ENCODE data around the gene IQCC.
A peak's percentile ranks its signal among the peaks of the same experiment; 100 is the strongest.

IQCC gene

GRCh38 chr1:32221980-32222755, 16.7 kb downstream of the IQCC start, which contains the start of the genes EIF3I and TMEM234:
Gene EIF3I, plus strand, starts transcription at chr1:32222407. Its CDS starts 35 bp downstream, at chr1:32222442.
Gene TMEM234, minus strand, starts transcription at chr1:32222353. Its CDS starts 31 bp downstream, at chr1:32222322.
- TF ChIP-seq CTCF (IDR thresholded peaks at IDR 0.05; ENCODE audit: extremely low read depth, insufficient read depth, missing control alignments) = no peak
- in situ Hi-C loops (cut with MboI; ENCODE audit: low pct_unique_long_range_greater_than_20kb, low sequenced_read_pairs, unreplicated experiment) = loop anchor here (25.0 kb wide), 1 partner anchor 190 kb away; no protein-coding TSS in a partner anchor
- DNase-seq (ENCODE audit: low spot score) = peak; percentile 94

GRCh38 chr1:32223683-32224082, 18.2 kb downstream of the IQCC start:
- in situ Hi-C loops (cut with MboI; ENCODE audit: low pct_unique_long_range_greater_than_20kb, low sequenced_read_pairs, unreplicated experiment) = loop anchor here (25.0 kb wide), 1 partner anchor 189 kb away; no protein-coding TSS in a partner anchor

GRCh38 chr1:32224285-32224684, 18.8 kb downstream of the IQCC start:
- in situ Hi-C loops (cut with MboI; ENCODE audit: low pct_unique_long_range_greater_than_20kb, low sequenced_read_pairs, unreplicated experiment) = loop anchor here (25.0 kb wide), 1 partner anchor 188 kb away; no protein-coding TSS in a partner anchor

More at GRCh38 chr1:32223683-32224082, 18.2 kb downstream of the IQCC start:
- TF ChIP-seq CTCF (IDR thresholded peaks at IDR 0.05; ENCODE audit: extremely low read depth, insufficient read depth, missing control alignments) = no peak
- DNase-seq (ENCODE audit: low spot score) = no peak

GRCh38 chr1:32228771-32229170, 23.3 kb downstream of the IQCC start:
- no peak for TF ChIP-seq CTCF (IDR thresholded peaks at IDR 0.05; ENCODE audit: extremely low read depth, insufficient read depth, missing control alignments)
- in situ Hi-C loops (cut with MboI; ENCODE audit: low pct_unique_long_range_greater_than_20kb, low sequenced_read_pairs, unreplicated experiment) = no loop called here
- DNase-seq (ENCODE audit: low spot score) = no peak

More at GRCh38 chr1:32224285-32224684, 18.8 kb downstream of the IQCC start:
- TF ChIP-seq CTCF (IDR thresholded peaks at IDR 0.05; ENCODE audit: extremely low read depth, insufficient read depth, missing control alignments) = no peak
- DNase-seq (ENCODE audit: low spot score) = no peak

- no peak for DNase-seq (ENCODE audit: low spot score)
- no peak for TF ChIP-seq CTCF (IDR thresholded peaks at IDR 0.05; ENCODE audit: extremely low read depth, insufficient read depth, missing control alignments)
- in situ Hi-C loops (cut with MboI; ENCODE audit: low pct_unique_long_range_greater_than_20kb, low sequenced_read_pairs, unreplicated experiment) = no loop called here
Observed at GRCh38 chr1:32231843-32232432, 26.5 kb downstream of the IQCC start.

- in situ Hi-C loops (cut with MboI; ENCODE audit: low pct_unique_long_range_greater_than_20kb, low sequenced_read_pairs, unreplicated experiment) = no loop called here
- TF ChIP-seq CTCF (IDR thresholded peaks at IDR 0.05; ENCODE audit: extremely low read depth, insufficient read depth, missing control alignments) = no peak
- no peak for DNase-seq (ENCODE audit: low spot score)
Observed at GRCh38 chr1:32232558-32233304, 27.3 kb downstream of the IQCC start.

Measured in GM13977 (cell line).